HAP-1 (cell line): ENCODE data around the gene PDXDC1.
"Not testable (repeated sequence)": the region's sequence is repeated elsewhere in the genome, so short reads cannot be mapped to it uniquely, and the experiment has no call there.

Experiments
- DNase-seq, 2 experiments: peaks; one replicate each; pipeline ENCODE4 v3.0.0-alpha.2; 2016 to 2020; ENCODE audit warnings: low spot score in 2 of 2
- H3K27me3 ChIP-seq: fragments of 250-450 bp; sonication (Bioruptor Pico); 2 replicates; pipeline ENCODE4 v1.5.1; 2020; ENCODE audit warnings: low read depth, mild to moderate bottlenecking, moderate library complexity
- H3K36me3 ChIP-seq: fragments of 250-450 bp; sonication (Bioruptor Pico); replicated peaks from 2 replicates; pipeline ENCODE4 v1.5.1; 2020; ENCODE audit warnings: mild to moderate bottlenecking
- H3K4me1 ChIP-seq: fragments of 250-450 bp; sonication (Bioruptor Pico); 2 replicates; pipeline ENCODE4 v1.5.1; 2020; ENCODE audit warnings: mild to moderate bottlenecking
- H3K4me3 ChIP-seq: fragments of 250-450 bp; sonication (Bioruptor Pico); 2 replicates; pipeline ENCODE4 v1.5.1; 2020; ENCODE audit warnings: mild to moderate bottlenecking, moderate library complexity
- H3K9me3 ChIP-seq: fragments of 250-450 bp; sonication (Bioruptor Pico); 2 replicates; pipeline ENCODE4 v1.5.1; 2020; ENCODE audit warnings: mild to moderate bottlenecking, moderate library complexity
- in situ Hi-C: fragments of 300-500 bp; cut with MboI; formaldehyde crosslinking; loops from 3 replicates; pipeline ENCODE4 v1.14.3; 2020; ENCODE audit warnings: low sequenced_read_pairs, inconsistent platforms, mixed read lengths

The PDXDC1 gene

GRCh38 chr16:14961405-14962186 is 13.2 kb upstream of the PDXDC1 start:
- H3K9me3 ChIP-seq, result no peaks in the 10 kb centered on the region
- no peaks in the 10 kb centered on the region for H3K27me3 ChIP-seq
- no peak overlapping the region for H3K4me3 ChIP-seq
- no peaks in the 10 kb centered on the region for H3K36me3 ChIP-seq
- H3K4me1 ChIP-seq, result no peaks in the 10 kb centered on the region
- in situ Hi-C loops, result no loop called here
- DNase-seq, result no peak

GRCh38 chr16:14963281-14964173 is 11.3 kb upstream of the PDXDC1 start:
- in situ Hi-C loops, result no loop called here
- Histone ChIP-seq H3K4me3 (no peak overlapping the region), H3K9me3 (no peaks in the 10 kb centered on the region), H3K36me3 (no peaks in the 10 kb centered on the region), H3K27me3 (no peaks in the 10 kb centered on the region), H3K4me1 (no peaks in the 10 kb centered on the region)
- DNase-seq, result no peak

GRCh38 chr16:14965328-14965727 is 9.5 kb upstream of the PDXDC1 start:
- H3K36me3 ChIP-seq, result no peaks in the 10 kb centered on the region
- H3K9me3 ChIP-seq, result no peaks in the 10 kb centered on the region
- no peaks in the 10 kb centered on the region for H3K27me3 ChIP-seq
- in situ Hi-C loops, result no loop called here
- no peak overlapping the region for H3K4me3 ChIP-seq
- H3K4me1 ChIP-seq, result no peaks in the 10 kb centered on the region
- DNase-seq, result no peak

GRCh38 chr16:14969795-14970194 is 5.0 kb upstream of the PDXDC1 start:
- DNase-seq, H3K36me3 ChIP-seq, in situ Hi-C loops, H3K9me3 ChIP-seq, H3K27me3 ChIP-seq, H3K4me1 ChIP-seq, H3K4me3 ChIP-seq: not testable (repeated sequence)

- H3K4me3 ChIP-seq, H3K27me3 ChIP-seq, in situ Hi-C loops, H3K36me3 ChIP-seq, H3K9me3 ChIP-seq, H3K4me1 ChIP-seq, DNase-seq: not testable (repeated sequence)
These were observed 3.1 kb upstream of the PDXDC1 start for GRCh38 chr16:14971621-14972228.

- in situ Hi-C loops, H3K4me1 ChIP-seq, H3K9me3 ChIP-seq, H3K36me3 ChIP-seq, H3K27me3 ChIP-seq: not testable (repeated sequence)
- H3K4me3 ChIP-seq, result peak overlapping the region; percentile 79
- DNase-seq, result peak in 1 of 2 experiments; percentile 35
These were observed 972 bp upstream of the PDXDC1 start for GRCh38 chr16:14973785-14974322.

GRCh38 chr16:14974331-14974655 is 533 bp upstream of the PDXDC1 start:
- peak in 1 of 2 experiments; percentile 28 for DNase-seq
- H3K9me3 ChIP-seq, H3K27me3 ChIP-seq, H3K4me1 ChIP-seq, H3K36me3 ChIP-seq, in situ Hi-C loops: not testable (repeated sequence)
- peak overlapping the region; percentile 79 for H3K4me3 ChIP-seq

GRCh38 chr16:14975418-14976194 is 780 bp downstream of the PDXDC1 start:
- DNase-seq, result peak in 1 of 2 experiments; percentile 19
- in situ Hi-C loops, result not testable (repeated sequence)

GRCh38 chr16:14976971-14977736 is 2.3 kb downstream of the PDXDC1 start:
- H3K9me3 ChIP-seq, H3K27me3 ChIP-seq, in situ Hi-C loops, H3K36me3 ChIP-seq, DNase-seq, H3K4me3 ChIP-seq, H3K4me1 ChIP-seq: not testable (repeated sequence)

More at GRCh38 chr16:14975418-14976194, 780 bp downstream of the PDXDC1 start:
- not testable (repeated sequence) for H3K27me3 ChIP-seq, H3K36me3 ChIP-seq, H3K9me3 ChIP-seq, H3K4me1 ChIP-seq
- H3K4me3 ChIP-seq, result peak overlapping the region; percentile 79

- H3K4me3 ChIP-seq, in situ Hi-C loops, H3K27me3 ChIP-seq, H3K9me3 ChIP-seq, H3K36me3 ChIP-seq, H3K4me1 ChIP-seq, DNase-seq: not testable (repeated sequence)
These were observed 3.5 kb downstream of the PDXDC1 start for GRCh38 chr16:14978281-14978680.

- DNase-seq, H3K4me3 ChIP-seq, H3K36me3 ChIP-seq, H3K4me1 ChIP-seq, H3K9me3 ChIP-seq, in situ Hi-C loops, H3K27me3 ChIP-seq: not testable (repeated sequence)
These were observed 4.1 kb downstream of the PDXDC1 start for GRCh38 chr16:14978908-14979307.

- H3K36me3 ChIP-seq, in situ Hi-C loops, DNase-seq, H3K27me3 ChIP-seq, H3K9me3 ChIP-seq, H3K4me3 ChIP-seq, H3K4me1 ChIP-seq: not testable (repeated sequence)
These were observed 6.4 kb downstream of the PDXDC1 start for GRCh38 chr16:14981234-14981633.

GRCh38 chr16:14982521-14982920 is 7.7 kb downstream of the PDXDC1 start:
- in situ Hi-C loops, H3K4me1 ChIP-seq, DNase-seq: not testable (repeated sequence)

More at GRCh38 chr16:14982521-14982920, 7.7 kb downstream of the PDXDC1 start:
- not testable (repeated sequence) for H3K9me3 ChIP-seq, H3K27me3 ChIP-seq, H3K36me3 ChIP-seq, H3K4me3 ChIP-seq
